IMR-90 (cell line): ENCODE measurements around the gene ADRA2C. TPM values are rescaled to one million over a fixed set of nuclear protein-coding genes. Genes with fewer than 3 reads are reported as not detected.

Experiments
- ATAC-seq: fragments of 200-7000 bp; cut with Tn5 transposase; 2 replicates; pipeline ENCODE4 v1.9.1; 2020; ENCODE audit warnings: low read depth, mild to moderate bottlenecking, moderate library complexity
- BruUV-seq: library from RNA; stranded (reverse); fragments of 400-500 nt; replicated peaks from 2 replicates; lab custom pipeline; 2021; lab: Mats Ljungman, UMichigan
- CTCF ChIA-PET: fragments of 300-600 bp; formaldehyde crosslinking; extraction: SDS; loops from one replicate; lab custom pipeline; 2021; ENCODE audit warnings: antibody characterized with exemption; lab: Yijun Ruan, JAX
- POLR2A ChIA-PET: fragments of 300-600 bp; sonication (Branson Sonifier 250); formaldehyde crosslinking; loops from one replicate; lab custom pipeline; 2022; ENCODE audit warnings: antibody characterized with exemption; ENCODE audit not compliant: unreplicated experiment; lab: Charles Lee
- DNase-seq: peaks from one replicate; pipeline ENCODE4 v3.0.0; 2013
- H2AFZ ChIP-seq: replicated peaks from 2 replicates; pipeline ENCODE3; 2013; ENCODE audit warnings: low read length, mild to moderate bottlenecking; ENCODE audit not compliant: poor library complexity
- H2AK5ac ChIP-seq: 2 replicates; pipeline ENCODE4 v1.6.1; 2013; ENCODE audit warnings: low read depth, low read length, inconsistent platforms
- H2AK9ac ChIP-seq: replicated peaks from 2 replicates; pipeline ENCODE3; 2013; ENCODE audit warnings: mild to moderate bottlenecking, low read depth, low read length, moderate library complexity; ENCODE audit not compliant: poor library complexity
- H2BK120ac ChIP-seq: 2 replicates; pipeline ENCODE4 v1.6.1; 2013; ENCODE audit warnings: low read depth, low read length, inconsistent platforms
- H2BK15ac ChIP-seq: 3 replicates; pipeline ENCODE4 v1.6.1; 2013; ENCODE audit warnings: low read depth, low read length, inconsistent platforms
- H2BK20ac ChIP-seq: 2 replicates; pipeline ENCODE4 v1.6.1; 2013; ENCODE audit warnings: low read depth, mild to moderate bottlenecking, inconsistent platforms, low read length, moderate library complexity
- H2BK5ac ChIP-seq: 2 replicates; pipeline ENCODE4 v1.6.1; 2013; ENCODE audit warnings: mild to moderate bottlenecking, low read depth, low read length, inconsistent platforms; ENCODE audit not compliant: poor library complexity, severe bottlenecking
- H3K14ac ChIP-seq: replicated peaks from 2 replicates; pipeline ENCODE4 v1.6.1; 2013; ENCODE audit warnings: low read depth, low read length, inconsistent platforms
- H3K18ac ChIP-seq: 2 replicates; pipeline ENCODE4 v1.6.1; 2013; ENCODE audit warnings: low read depth, low read length, control low read depth
- H3K23ac ChIP-seq: 2 replicates; pipeline ENCODE4 v1.6.1; 2013; ENCODE audit warnings: low read depth, low read length, inconsistent platforms
- H3K27ac ChIP-seq: 2 replicates; pipeline ENCODE4 v1.5.1; 2013; ENCODE audit warnings: mild to moderate bottlenecking, control low read depth, low read length; ENCODE audit not compliant: insufficient read depth
- H3K27me3 ChIP-seq: 2 replicates; pipeline ENCODE4 v1.6.1; 2013; ENCODE audit warnings: low read length; ENCODE audit not compliant: control insufficient read depth, insufficient read depth
- H3K36me3 ChIP-seq: 2 replicates; pipeline ENCODE4 v1.6.1; 2013; ENCODE audit warnings: low read length, mixed read lengths; ENCODE audit not compliant: control insufficient read depth, insufficient read depth
- H3K4ac ChIP-seq: 2 replicates; pipeline ENCODE4 v1.6.1; 2013; ENCODE audit warnings: low read depth, low read length, inconsistent platforms
- H3K4me1 ChIP-seq: 2 replicates; pipeline ENCODE4 v1.6.1; 2013; ENCODE audit warnings: low read length, mixed read lengths; ENCODE audit not compliant: control insufficient read depth, insufficient read depth
- H3K4me2 ChIP-seq: 2 replicates; pipeline ENCODE4 v1.6.1; 2013; ENCODE audit warnings: low read depth, mild to moderate bottlenecking, control low read depth, low read length, moderate library complexity
- H3K4me3 ChIP-seq: 2 replicates; pipeline ENCODE4 v1.5.1; 2013; ENCODE audit warnings: low read depth, mild to moderate bottlenecking, control low read depth, low read length, moderate library complexity; ENCODE audit not compliant: insufficient read depth
- H3K56ac ChIP-seq: 2 replicates; pipeline ENCODE4 v1.6.1; 2013; ENCODE audit warnings: low read length, inconsistent platforms; ENCODE audit not compliant: insufficient read depth; ENCODE audit errors: extremely low read depth
- H3K79me1 ChIP-seq, 2 experiments: 2 replicates each; pipeline ENCODE4 v1.6.1; 2013; ENCODE audit warnings: low read length in 2 of 2, inconsistent platforms in 1 of 2, low read depth in 1 of 2
- H3K9ac ChIP-seq: 2 replicates; pipeline ENCODE4 v1.6.1; 2013; ENCODE audit warnings: low read depth, low read length, control low read depth
- H3K9me1 ChIP-seq: 2 replicates; pipeline ENCODE4 v1.6.1; 2013; ENCODE audit warnings: low read length, inconsistent platforms; ENCODE audit not compliant: insufficient read depth
- H3K9me3 ChIP-seq: 2 replicates; pipeline ENCODE4 v1.6.1; 2013; ENCODE audit warnings: low read length; ENCODE audit not compliant: control insufficient read depth, insufficient read depth
- H4K20me1 ChIP-seq: 2 replicates; pipeline ENCODE4 v1.6.1; 2013; ENCODE audit warnings: low read length, inconsistent platforms; ENCODE audit not compliant: insufficient read depth
- H4K5ac ChIP-seq: 2 replicates; pipeline ENCODE4 v1.6.1; 2013; ENCODE audit warnings: mild to moderate bottlenecking, low read depth, low read length, control low read depth
- H4K8ac ChIP-seq, 2 experiments: 2 replicates each; pipeline ENCODE4 v1.6.1; 2013; ENCODE audit warnings: low read depth in 2 of 2, low read length in 2 of 2, control low read depth in 1 of 2, inconsistent platforms in 1 of 2
- H4K91ac ChIP-seq: 2 replicates; pipeline ENCODE4 v1.6.1; 2013; ENCODE audit warnings: low read depth, low read length, inconsistent platforms; ENCODE audit not compliant: insufficient read depth
- SMC3 ChIP-seq: fragments of 150-350 bp; IDR thresholded peaks from 2 replicates; pipeline ENCODE4 v1.6.1; 2016; ENCODE audit warnings: low read depth, mild to moderate bottlenecking, antibody characterized with exemption, low read length, moderate library complexity
- WGBS, 2 experiments: methylation state at CpG; one replicate each; pipeline versions ENCODE4 v1.1.5 to v1.1.7; 2013; ENCODE audit warnings: missing lambda C conversion rate in 2 of 2; ENCODE audit not compliant: insufficient read length in 1 of 2; ENCODE audit errors: extremely low coverage in 2 of 2; 5-methylcytosine and 5-hydroxymethylcytosine counted together
- dilution Hi-C: fragments of 300-500 bp; cut with HindIII; formaldehyde crosslinking; loops from one replicate; pipeline ENCODE4 v1.14.3; 2018; ENCODE audit warnings: low sequenced_read_pairs; ENCODE audit not compliant: unreplicated experiment
- in situ Hi-C: fragments of 300-500 bp; cut with MboI; formaldehyde crosslinking; loops from 3 replicates; pipeline ENCODE4 v1.14.3; 2019; ENCODE audit warnings: low sequenced_read_pairs, inconsistent platforms, mixed read lengths
- intact Hi-C: fragments of 100-400 bp; cut with micrococcal nuclease; formaldehyde crosslinking; loops from 2 replicates; pipeline ENCODE4 v1.10.0; 2022
- polyA plus RNA-seq, 3 experiments: library from polyadenylated mRNA; depleted of rRNA; stranded (reverse); fragments of >200 nt; gene quantifications; 2 replicates each; pipeline ENCODE4 v1.2.3, GENCODE V29; 2012; ENCODE audit warnings: low replicate concordance in 1 of 3
- total RNA-seq: library from RNA; depleted of rRNA; stranded (reverse); fragments of >200 nt; gene quantifications from 2 replicates; pipeline ENCODE4 v1.2.3, GENCODE V29; 2012

ADRA2C gene
- total and polyA plus RNA-seq, 2 of the 4 experiments (the other 2 are of a cell fraction): under 0.01 to 0.14 TPM

- H3K18ac ChIP-seq: no peak overlapping the region
- H3K56ac ChIP-seq: no peak overlapping the region
- peaks cover 5% of the 10 kb centered on the region for H3K4me1 ChIP-seq
- H2BK5ac ChIP-seq: no peak overlapping the region
- ChIA-PET POLR2A (no interaction called here), CTCF (no interaction called here)
- H3K27me3 ChIP-seq: peaks cover 50% of the 10 kb centered on the region
- no peak overlapping the region for H3K4me2 ChIP-seq
- dilution Hi-C loops (no loop called here), intact Hi-C loops (no loop called here), in situ Hi-C loops (no loop called here)
- no peak overlapping the region for H3K27ac ChIP-seq
- no peak overlapping the region for H2AK5ac ChIP-seq
- no peak overlapping the region for H3K14ac ChIP-seq
- ATAC-seq: no peak
- H3K9me3 ChIP-seq: peaks cover 5% of the 10 kb centered on the region
- no peak overlapping the region for H2AFZ ChIP-seq
- H3K79me1 ChIP-seq: no peaks in the 10 kb centered on the region
- H3K36me3 ChIP-seq: no peaks in the 10 kb centered on the region
- H3K23ac ChIP-seq: no peak overlapping the region
- H2BK120ac ChIP-seq: no peak overlapping the region
- no peak overlapping the region for H2AK9ac ChIP-seq
- no peaks in the 10 kb centered on the region for H3K9me1 ChIP-seq
- no peak overlapping the region for H2BK20ac ChIP-seq
- no CpG with 5 or more reads among the region's 10 CpGs for WGBS, 2 experiments
- no peak overlapping the region for H2BK15ac ChIP-seq
- no peak overlapping the region for H4K91ac ChIP-seq
- H4K8ac ChIP-seq: no peak overlapping the region
- H3K4me3 ChIP-seq: no peak overlapping the region
- H4K20me1 ChIP-seq: no peaks in the 10 kb centered on the region
- no TSS peak for BruUV-seq
- H4K5ac ChIP-seq: no peak overlapping the region
- no peak for TF ChIP-seq SMC3
- H3K9ac ChIP-seq: no peak overlapping the region
- no peak overlapping the region for H3K4ac ChIP-seq
- no peak for DNase-seq
Measured at GRCh38 chr4:3725936-3726870, 40.0 kb upstream of the ADRA2C start.
